GM12872 (cell line): ENCODE measurements around the gene REC114.

Experiments
- CTCF ChIP-seq: IDR thresholded peaks from 3 replicates; pipeline ENCODE4 v1.5.1; 2011; ENCODE audit warnings: low read depth, mild to moderate bottlenecking, low read length, moderate library complexity; ENCODE audit not compliant: insufficient read depth

REC114 gene

GRCh38 chr15:73590263-73590662, 147.3 kb downstream of the REC114 start:
- TF ChIP-seq CTCF, result no peak

DNA sequence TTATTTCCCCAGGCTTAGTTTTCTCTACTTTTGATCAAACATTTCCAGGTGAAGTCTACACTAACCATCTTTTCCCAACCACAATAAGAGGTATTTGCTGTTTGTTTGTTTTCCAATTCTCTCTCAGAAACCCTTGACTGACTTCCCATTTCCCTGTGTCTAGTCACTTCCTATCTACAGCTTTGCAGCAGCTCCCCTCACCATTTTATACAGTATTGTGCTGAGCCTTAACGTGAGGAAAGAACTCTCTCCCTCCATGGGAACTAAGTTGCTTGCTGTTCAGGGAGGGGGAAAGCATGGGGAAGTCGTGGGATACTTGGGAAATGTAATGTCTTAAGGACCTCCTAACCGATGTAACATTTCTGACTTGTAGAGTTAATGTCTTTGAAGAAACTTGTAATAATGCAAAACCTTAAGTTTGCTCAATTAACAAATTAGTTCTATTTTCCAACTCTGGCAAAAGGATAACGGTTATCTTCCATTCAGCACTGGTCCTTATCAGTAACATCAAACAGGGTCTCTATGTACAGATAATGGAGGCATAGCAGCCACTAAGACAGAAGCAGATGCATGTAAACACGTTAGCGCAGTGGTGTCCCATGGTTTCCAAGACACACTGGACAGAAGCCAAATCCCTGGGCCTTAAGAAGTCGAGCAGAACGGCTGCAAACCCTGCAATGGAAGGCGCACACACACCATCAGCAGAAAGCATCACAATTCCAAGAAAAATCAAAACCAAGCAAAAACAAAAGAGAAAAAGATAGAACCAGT, 150.5 kb downstream of the REC114 start:
- TF ChIP-seq CTCF, result no peak

GRCh38 chr15:73594109-73594508, 151.1 kb downstream of the REC114 start:
- TF ChIP-seq CTCF, result no peak

DNA sequence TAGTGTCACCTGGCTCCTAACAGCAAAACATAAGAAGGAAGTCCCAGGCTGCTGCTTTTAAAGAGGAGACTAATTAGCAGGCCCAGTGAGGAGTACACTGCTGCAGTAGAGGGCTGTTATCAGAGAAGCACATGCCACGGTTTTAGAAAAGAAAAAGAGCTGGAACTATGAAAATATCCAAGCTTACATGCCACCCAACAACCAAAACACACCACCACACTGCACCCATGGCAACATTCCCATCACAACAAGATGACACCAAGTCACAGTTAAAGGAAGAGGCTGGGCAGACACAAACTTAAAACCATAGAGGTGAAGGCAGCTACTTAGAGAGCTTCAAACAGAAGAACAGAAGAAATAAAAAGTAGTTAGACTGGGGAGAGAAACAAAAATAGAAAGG, 153.2 kb downstream of the REC114 start:
- no peak for TF ChIP-seq CTCF

GRCh38 chr15:73597036-73597638, 154.2 kb downstream of the REC114 start:
- TF ChIP-seq CTCF, result no peak

- no peak for TF ChIP-seq CTCF
Observed at GRCh38 chr15:73598530-73599160, 155.7 kb downstream of the REC114 start.

GRCh38 chr15:73599934-73600333, 157.0 kb downstream of the REC114 start:
- TF ChIP-seq CTCF, result no peak
